Subcutaneous abdominal adipose tissue (tissue), 5 donors: ENCODE data around the gene IL6ST.
"Not testable (repeated sequence)": the region's sequence is repeated elsewhere in the genome, so short reads cannot be mapped to it uniquely, and the experiment has no call there.

Source experiments
- H3K27ac ChIP-seq: one replicate; pipeline ENCODE4 v1.7.0; 2013; ENCODE audit warnings: low read depth, mild to moderate bottlenecking, inconsistent platforms, low read length, moderate library complexity
- H3K27me3 ChIP-seq, 5 donors: one replicate each; pipeline ENCODE4 v1.7.0; 2013; ENCODE audit warnings: low read length in 5 of 5, inconsistent platforms in 1 of 5; ENCODE audit not compliant: control insufficient read depth in 5 of 5, insufficient read depth in 4 of 5
- H3K36me3 ChIP-seq, 5 donors: one replicate each; pipeline ENCODE4 v1.7.0; 2013; ENCODE audit warnings: low read length in 5 of 5; ENCODE audit not compliant: control insufficient read depth in 5 of 5, insufficient read depth in 5 of 5
- H3K4me1 ChIP-seq, 5 donors: one replicate each; pipeline ENCODE4 v1.7.0; 2013; ENCODE audit warnings: low read length in 5 of 5, mild to moderate bottlenecking in 3 of 5, moderate library complexity in 1 of 5; ENCODE audit not compliant: control insufficient read depth in 5 of 5, insufficient read depth in 5 of 5
- H3K4me3 ChIP-seq, 5 donors: one replicate each; pipeline ENCODE4 v1.7.0; 2013; ENCODE audit warnings: low read length in 5 of 5, low read depth in 1 of 5
- H3K9ac ChIP-seq, 5 donors: one replicate each; pipeline ENCODE4 v1.7.0; 2013; ENCODE audit warnings: low read length in 5 of 5, mild to moderate bottlenecking in 4 of 5, moderate library complexity in 3 of 5
- H3K9me3 ChIP-seq, 5 donors: one replicate each; pipeline ENCODE4 v1.7.0; 2013; ENCODE audit warnings: low read length in 5 of 5; ENCODE audit not compliant: control insufficient read depth in 5 of 5
- donor health status: healthy.
- donor health status: healthy.
- donor health status: healthy.
- donor health status: healthy.
- donor health status: healthy.

The IL6ST gene

DNA sequence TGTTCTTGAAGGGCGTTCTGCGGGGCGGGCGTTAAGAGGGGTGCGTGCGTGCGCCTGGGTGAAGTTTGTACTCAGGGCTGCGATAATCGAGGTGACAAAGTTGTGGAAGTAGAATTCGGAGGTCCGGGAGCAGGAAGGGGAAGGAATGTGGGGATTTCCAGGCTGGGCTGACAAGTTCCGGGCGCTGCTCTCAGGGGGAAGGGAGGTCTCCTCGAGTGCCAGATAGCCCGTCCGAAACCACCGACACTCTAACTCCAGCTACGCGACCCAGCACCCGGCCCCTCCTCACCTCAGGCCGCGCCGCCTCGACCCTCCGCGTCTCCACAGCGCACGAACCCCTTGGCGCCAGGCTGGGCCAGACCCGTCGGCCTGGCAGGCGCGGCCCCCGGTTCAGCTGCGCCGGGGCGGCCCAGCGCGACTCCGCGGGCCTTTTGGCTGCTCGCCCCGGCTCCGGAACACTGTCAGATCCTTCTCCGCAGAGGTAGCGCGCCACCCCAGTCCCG, at the start of gene IL6ST:
Gene IL6ST (minus strand): TSS at position 469 of the 503 bp plus-strand sequence. CDS start 18,685 bp downstream, outside the sequence.
- no peaks in the 10 kb centered on the region for H3K36me3 ChIP-seq
- H3K4me1 ChIP-seq = peaks cover 4 to 39% (median 31%) of the 10 kb centered on the region in 5 donors
- no peaks in the 10 kb centered on the region for H3K27me3 ChIP-seq

GRCh38 chr5:56039985-56040384, 45.2 kb upstream of the IL6ST start:
- Histone ChIP-seq H3K9ac (no peak overlapping the region), H3K27me3 (no peaks in the 10 kb centered on the region), H3K27ac (no peak overlapping the region), H3K36me3 (no peaks in the 10 kb centered on the region), H3K4me3 (no peak overlapping the region), H3K4me1 (peaks cover 0 to 16% (median 10%) of the 10 kb centered on the region in 5 donors), H3K9me3 (no peaks in the 10 kb centered on the region)

More for the DNA sequence above, at the start of gene IL6ST:
- Histone ChIP-seq H3K27ac (peak within 1 kb of the TSS; percentile 99), H3K4me3 (peak within 1 kb of the TSS; percentile 74 to 95 (median 90)), H3K9ac (peak within 1 kb of the TSS; percentile 87 to 99 (median 98)), H3K9me3 (no peaks in the 10 kb centered on the region)

- H3K27ac ChIP-seq, H3K9me3 ChIP-seq, H3K4me3 ChIP-seq: not testable (repeated sequence)
Measured at GRCh38 chr5:56038206-56038605, 43.4 kb upstream of the IL6ST start.

GRCh38 chr5:56037531-56038010, 42.8 kb upstream of the IL6ST start:
- Histone ChIP-seq H3K4me1 (peaks cover 0 to 12% (median 7%) of the 10 kb centered on the region in 5 donors), H3K9me3 (no peaks in the 10 kb centered on the region), H3K9ac (no peak overlapping the region), H3K36me3 (no peaks in the 10 kb centered on the region), H3K27me3 (no peaks in the 10 kb centered on the region), H3K4me3 (no peak overlapping the region), H3K27ac (no peak overlapping the region)

More at GRCh38 chr5:56038206-56038605, 43.4 kb upstream of the IL6ST start:
- H3K9ac ChIP-seq, H3K36me3 ChIP-seq, H3K27me3 ChIP-seq: not testable (repeated sequence)
- H3K4me1 ChIP-seq = peaks cover 0 to 12% (median 7%) of the 10 kb centered on the region in 5 donors

DNA sequence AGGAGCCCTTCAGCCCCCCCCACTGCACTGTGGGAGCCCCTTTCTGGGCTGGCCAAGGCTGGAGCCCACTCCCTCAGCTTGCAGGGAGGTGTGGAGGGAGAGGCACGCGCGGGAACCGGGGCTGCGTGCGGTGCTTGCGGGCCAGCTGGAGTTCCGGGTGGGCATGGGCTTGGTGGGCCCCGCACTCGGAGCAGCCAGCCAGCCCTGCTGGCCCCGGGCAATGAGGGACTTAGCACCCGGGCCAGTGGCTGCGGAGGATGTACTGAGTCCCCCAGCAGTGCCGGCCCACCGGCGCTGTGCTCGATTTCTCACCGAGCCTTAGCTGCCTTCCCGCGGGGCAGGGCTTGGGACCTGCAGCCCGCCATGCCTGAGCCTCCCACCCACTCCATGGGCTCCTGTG, 40.6 kb upstream of the IL6ST start:
- not testable (repeated sequence) for H3K4me3 ChIP-seq, H3K27ac ChIP-seq, H3K9me3 ChIP-seq, H3K9ac ChIP-seq, H3K27me3 ChIP-seq, H3K36me3 ChIP-seq
- peaks cover 0 to 10% (median 7%) of the 10 kb centered on the region in 5 donors for H3K4me1 ChIP-seq

DNA sequence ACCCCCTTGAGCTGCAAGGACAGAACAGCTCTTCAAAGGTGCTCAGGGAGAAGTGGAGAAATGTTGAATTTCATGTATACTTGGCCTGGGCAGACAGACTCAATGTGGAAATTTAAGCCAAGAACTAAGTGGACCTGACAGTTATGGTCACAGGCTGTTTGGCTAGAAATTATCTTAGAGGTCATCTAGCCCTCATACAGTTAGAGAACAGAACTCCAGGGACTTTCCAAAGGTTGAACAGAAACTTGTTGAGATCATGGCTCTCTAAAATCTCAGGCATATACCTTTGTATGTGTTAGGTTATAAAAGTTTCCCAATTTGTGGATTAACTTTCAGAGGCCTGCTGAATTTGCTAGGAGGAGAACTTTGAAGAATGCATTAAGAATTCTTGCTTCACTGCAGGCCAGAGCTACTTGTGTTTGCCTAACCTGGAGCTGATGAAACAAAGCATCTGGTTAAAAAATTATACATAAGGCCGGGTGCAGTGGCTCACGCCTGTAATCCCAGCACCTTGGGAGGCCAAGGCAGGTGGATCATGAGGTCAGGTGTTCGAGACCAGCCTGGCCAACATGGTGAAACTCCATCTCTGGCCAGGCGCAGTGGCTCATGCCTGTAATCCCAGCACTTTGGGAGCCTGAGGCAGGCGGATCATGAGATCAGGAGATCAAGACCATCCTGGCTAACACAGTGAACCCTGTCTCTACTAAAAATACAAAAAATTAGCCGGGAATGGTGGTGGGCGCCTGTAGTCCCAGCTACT, 35.3 kb upstream of the IL6ST start:
- H3K4me3 ChIP-seq, H3K9me3 ChIP-seq, H3K27ac ChIP-seq, H3K9ac ChIP-seq, H3K27me3 ChIP-seq, H3K36me3 ChIP-seq: not testable (repeated sequence)
- peaks cover 2 to 11% (median 7%) of the 10 kb centered on the region in 5 donors for H3K4me1 ChIP-seq

- peaks cover 2 to 14% (median 7%) of the 10 kb centered on the region in 5 donors for H3K4me1 ChIP-seq
- H3K27me3 ChIP-seq = no peaks in the 10 kb centered on the region
- no peak overlapping the region for H3K4me3 ChIP-seq
- no peak overlapping the region for H3K9ac ChIP-seq
- H3K27ac ChIP-seq = no peak overlapping the region
- no peaks in the 10 kb centered on the region for H3K36me3 ChIP-seq
- H3K9me3 ChIP-seq = no peaks in the 10 kb centered on the region
Measured at GRCh38 chr5:56029457-56029856, 34.7 kb upstream of the IL6ST start.

DNA sequence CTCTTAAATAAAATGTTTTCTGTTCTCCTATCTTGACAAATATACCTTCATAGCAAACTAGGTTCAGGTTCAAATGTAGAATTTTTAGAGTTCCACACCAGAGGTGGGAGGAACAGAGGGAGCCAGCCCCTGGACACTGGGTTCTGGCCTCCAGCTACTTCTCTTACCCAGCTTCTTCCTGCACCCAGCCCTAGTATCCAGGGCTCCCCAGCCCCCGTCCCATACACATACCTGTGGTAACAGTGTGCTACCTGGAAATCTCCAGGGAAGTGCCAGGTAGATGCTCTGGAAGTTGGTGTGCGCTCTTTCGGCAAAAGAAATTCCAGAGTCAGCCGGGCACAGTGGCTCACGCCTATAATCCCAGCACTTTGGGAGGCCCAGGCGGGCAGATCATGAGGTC, 33.9 kb upstream of the IL6ST start:
- H3K27me3 ChIP-seq = no peaks in the 10 kb centered on the region
- H3K4me3 ChIP-seq = no peak overlapping the region
- H3K9me3 ChIP-seq = no peaks in the 10 kb centered on the region
- H3K27ac ChIP-seq = no peak overlapping the region
- H3K4me1 ChIP-seq = peaks cover 2 to 14% (median 7%) of the 10 kb centered on the region in 5 donors
- no peak overlapping the region for H3K9ac ChIP-seq
- H3K36me3 ChIP-seq = no peaks in the 10 kb centered on the region

- H3K9ac ChIP-seq = peak overlapping the region in 1 of 5 donors; percentile 45
- peaks cover 2 to 14% (median 7%) of the 10 kb centered on the region in 5 donors for H3K4me1 ChIP-seq
- H3K4me3 ChIP-seq = no peak overlapping the region
- H3K9me3 ChIP-seq = no peaks in the 10 kb centered on the region
- H3K36me3 ChIP-seq = no peaks in the 10 kb centered on the region
- no peaks in the 10 kb centered on the region for H3K27me3 ChIP-seq
- peak overlapping the region; percentile 79 for H3K27ac ChIP-seq
Measured at GRCh38 chr5:56026863-56027300, 32.1 kb upstream of the IL6ST start.

DNA sequence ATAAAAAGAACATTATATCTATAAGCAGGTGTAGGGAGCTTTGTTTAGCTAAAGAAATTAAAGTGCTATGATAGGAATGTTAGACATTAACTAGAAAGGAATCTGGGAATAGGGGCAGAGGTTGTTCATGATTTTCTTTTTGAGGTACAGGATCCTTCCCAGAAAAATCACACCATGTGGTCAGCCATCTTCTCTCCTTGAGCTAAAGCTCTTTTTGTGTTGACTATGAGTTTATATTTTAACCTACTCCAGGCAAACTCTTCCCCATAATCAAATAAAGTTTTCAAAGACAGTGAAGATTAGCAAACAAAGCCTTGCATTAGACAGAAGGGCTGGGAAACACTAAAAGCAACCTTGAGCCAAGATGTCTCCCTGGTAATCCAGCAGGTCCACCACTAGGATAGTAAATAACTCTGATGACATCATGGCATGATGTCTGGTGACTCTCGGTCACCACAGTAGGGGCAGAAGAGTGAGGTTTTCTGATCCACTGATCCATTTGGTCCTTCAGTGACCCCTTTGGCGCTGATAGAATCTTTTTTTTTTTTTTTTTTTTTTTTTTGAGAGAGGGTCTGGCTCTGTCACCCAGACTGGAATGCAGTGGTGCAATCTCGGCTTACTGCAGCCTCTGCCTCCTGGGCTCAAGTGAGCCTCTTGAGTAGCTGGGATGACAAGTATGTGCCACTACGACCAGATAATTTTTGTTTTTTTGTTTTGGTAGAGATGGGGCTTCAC, 30.6 kb upstream of the IL6ST start:
- H3K36me3 ChIP-seq = no peaks in the 10 kb centered on the region
- no peaks in the 10 kb centered on the region for H3K9me3 ChIP-seq
- peaks cover 2 to 14% (median 7%) of the 10 kb centered on the region in 5 donors for H3K4me1 ChIP-seq
- H3K27me3 ChIP-seq = no peaks in the 10 kb centered on the region
- H3K4me3 ChIP-seq = no peak overlapping the region
- H3K9ac ChIP-seq = no peak overlapping the region
- no peak overlapping the region for H3K27ac ChIP-seq
